ENCODE measurements around the gene C16orf96.

Gene C16orf96

DNA sequence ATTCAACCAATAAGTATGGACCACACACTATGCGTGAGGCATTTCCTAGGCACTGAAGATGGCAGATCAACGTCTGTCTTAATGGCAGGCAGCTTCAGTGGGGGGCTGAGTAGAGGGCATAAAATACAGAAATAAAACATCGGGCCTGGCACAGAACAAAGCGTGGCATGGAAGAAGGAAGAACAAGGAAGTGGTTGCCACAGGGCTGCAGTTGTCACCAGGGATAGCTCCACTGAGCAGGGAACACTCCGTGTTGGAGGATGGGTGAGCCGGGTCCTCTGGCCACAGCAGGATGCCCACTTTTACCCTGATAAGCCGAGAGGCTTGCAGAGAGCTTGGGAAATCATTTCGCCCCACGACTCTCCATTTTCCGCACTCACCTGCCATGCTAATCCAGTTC is 23.9 kb upstream of the C16orf96 start:
- Histone ChIP-seq H3K4me1 (peaks cover 37 to 61% (median 53%) of the 10 kb centered on the region in 10 experiments), H3K4me2 (no peak overlapping the region), H3K9me3 (replicated peaks in 1 of 11) (no peaks in the 10 kb centered on the region), H3K36me3 (peaks cover 11 to 30% (median 17%) of the 10 kb centered on the region in 11 experiments; a peak in 19 of 22 replicates), H3K4me3 (no peak overlapping the region), H3K27me3 (no peaks in the 10 kb centered on the region), H3K27ac (no peak overlapping the region), H3K9ac (no peak overlapping the region), H4K20me1 (peaks cover 0 to 49% (median 8%) of the 10 kb centered on the region in 11 experiments; a peak in 11 of 22 replicates)
- no peak for TF ChIP-seq Cebpa-rat (IDR thresholded peaks at IDR 0.05)

DNA sequence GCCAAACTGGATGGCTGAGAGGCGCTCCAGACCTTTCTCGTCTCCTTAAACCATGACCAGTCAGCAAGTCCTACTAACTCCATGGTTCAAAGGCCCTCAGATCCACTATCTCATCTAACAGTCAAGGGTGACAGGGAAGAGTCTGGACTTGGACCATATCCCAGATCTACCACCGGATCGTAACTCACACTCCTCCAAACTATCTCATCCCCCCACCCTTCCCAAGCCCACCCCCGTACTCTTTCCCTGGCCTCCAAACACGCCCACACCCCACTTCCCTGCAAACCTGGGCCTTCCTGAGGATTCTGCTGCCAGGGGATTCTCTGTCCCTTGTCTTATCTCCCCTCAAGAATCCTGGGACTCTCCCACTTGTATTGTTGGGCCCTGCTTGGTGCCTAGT is 22.6 kb upstream of the C16orf96 start:
- H3K9me3 ChIP-seq (replicated peaks in 1 of 11) = no peaks in the 10 kb centered on the region
- no peaks in the 10 kb centered on the region for H3K27me3 ChIP-seq
- H3K4me2 ChIP-seq = no peak overlapping the region
- TF ChIP-seq Cebpa-rat (IDR thresholded peaks at IDR 0.05) = no peak
- H3K4me1 ChIP-seq = peaks cover 40 to 58% (median 52%) of the 10 kb centered on the region in 10 experiments
- H3K9ac ChIP-seq = no peak overlapping the region
- peaks cover 0 to 49% (median 8%) of the 10 kb centered on the region in 11 experiments; a peak in 11 of 22 replicates for H4K20me1 ChIP-seq
- no peak overlapping the region for H3K27ac ChIP-seq
- H3K36me3 ChIP-seq = peaks cover 11 to 30% (median 17%) of the 10 kb centered on the region in 11 experiments; a peak in 19 of 22 replicates
- no peak overlapping the region for H3K4me3 ChIP-seq

DNA sequence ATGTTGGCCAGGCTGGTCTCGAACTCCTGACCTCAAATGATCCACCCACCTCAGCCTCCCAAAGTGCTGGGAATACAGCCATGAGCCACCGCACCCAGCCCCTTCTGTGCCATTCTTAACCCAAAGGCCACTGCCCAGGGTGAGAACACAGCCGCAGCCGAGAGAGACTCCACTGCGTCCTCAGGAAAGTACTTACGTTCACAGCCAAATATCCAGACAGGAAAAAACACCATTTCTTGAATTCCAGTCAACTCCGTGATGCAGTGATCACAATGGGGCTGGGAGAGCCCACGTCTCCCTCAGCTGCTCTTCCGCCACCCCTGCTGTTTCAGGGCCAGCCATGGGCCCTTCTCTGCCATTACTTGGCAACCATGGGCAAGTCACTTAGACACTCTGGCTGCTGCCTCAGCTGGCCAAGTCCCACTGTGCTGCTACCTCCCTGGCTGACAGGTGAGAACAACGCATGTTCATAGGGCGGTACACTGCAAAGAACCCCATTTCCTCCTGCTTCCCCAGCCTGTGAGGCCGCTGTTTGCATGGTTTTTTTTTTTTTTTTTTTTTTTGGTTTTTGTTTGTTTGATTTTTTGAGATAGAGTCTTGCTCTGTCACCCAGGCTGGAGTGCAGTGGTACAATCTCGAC is 21.9 kb upstream of the C16orf96 start:
- Histone ChIP-seq H3K9me3 (replicated peaks in 1 of 11) (peaks cover 4 to 6% (median 5%) of the 10 kb centered on the region in 11 experiments; a peak in 20 of 22 replicates), H3K27me3 (no peaks in the 10 kb centered on the region), H3K27ac (no peak overlapping the region), H3K4me2 (no peak overlapping the region), H3K9ac (no peak overlapping the region), H3K4me3 (no peak overlapping the region), H3K4me1 (peaks cover 35 to 50% (median 45%) of the 10 kb centered on the region in 10 experiments), H3K36me3 (peaks cover 12 to 30% (median 17%) of the 10 kb centered on the region in 11 experiments; a peak in 19 of 22 replicates), H4K20me1 (peaks cover 0 to 49% (median 8%) of the 10 kb centered on the region in 11 experiments; a peak in 11 of 22 replicates)
- no peak for TF ChIP-seq Cebpa-rat (IDR thresholded peaks at IDR 0.05)

DNA sequence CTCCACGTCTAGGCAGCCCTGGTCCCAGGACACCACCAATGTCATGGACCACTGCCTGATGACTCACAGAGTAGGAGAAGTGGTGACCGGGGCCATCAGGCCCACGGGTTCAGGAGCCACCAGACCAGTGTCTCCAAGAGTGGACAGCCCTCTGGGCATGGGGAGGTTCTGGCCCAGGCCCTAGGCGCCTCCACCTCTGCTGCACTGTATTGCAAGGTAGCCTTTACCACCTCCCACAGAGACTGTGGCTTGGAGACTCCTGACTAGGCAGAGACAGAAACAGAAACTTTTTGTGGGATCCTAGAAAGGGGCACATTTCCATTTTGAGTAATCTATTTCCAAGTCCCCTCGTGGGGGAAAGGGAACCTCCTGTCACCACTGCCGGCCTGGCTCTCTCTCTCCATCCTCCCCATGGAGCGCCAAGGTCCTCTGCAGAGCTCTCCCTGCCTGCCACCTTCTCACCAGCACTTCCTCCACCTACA is 20.5 kb upstream of the C16orf96 start:
- no peak for TF ChIP-seq Cebpa-rat (IDR thresholded peaks at IDR 0.05)
- H3K4me3 ChIP-seq = no peak overlapping the region
- peak overlapping the region; percentile 17 to 99 (median 98); a peak in 21 of 22 replicates for H3K4me2 ChIP-seq
- peaks cover 26 to 36% (median 32%) of the 10 kb centered on the region in 10 experiments for H3K4me1 ChIP-seq
- H3K9ac ChIP-seq = no peak overlapping the region
- H3K9me3 ChIP-seq (replicated peaks in 1 of 11) = peaks cover 14 to 20% (median 17%) of the 10 kb centered on the region in 11 experiments; a peak in 20 of 22 replicates
- peaks cover 15 to 30% (median 17%) of the 10 kb centered on the region in 11 experiments; a peak in 19 of 22 replicates for H3K36me3 ChIP-seq
- no peaks in the 10 kb centered on the region for H3K27me3 ChIP-seq
- peaks cover 0 to 41% (median 8%) of the 10 kb centered on the region in 11 experiments; a peak in 11 of 22 replicates for H4K20me1 ChIP-seq
- no peak overlapping the region for H3K27ac ChIP-seq

DNA sequence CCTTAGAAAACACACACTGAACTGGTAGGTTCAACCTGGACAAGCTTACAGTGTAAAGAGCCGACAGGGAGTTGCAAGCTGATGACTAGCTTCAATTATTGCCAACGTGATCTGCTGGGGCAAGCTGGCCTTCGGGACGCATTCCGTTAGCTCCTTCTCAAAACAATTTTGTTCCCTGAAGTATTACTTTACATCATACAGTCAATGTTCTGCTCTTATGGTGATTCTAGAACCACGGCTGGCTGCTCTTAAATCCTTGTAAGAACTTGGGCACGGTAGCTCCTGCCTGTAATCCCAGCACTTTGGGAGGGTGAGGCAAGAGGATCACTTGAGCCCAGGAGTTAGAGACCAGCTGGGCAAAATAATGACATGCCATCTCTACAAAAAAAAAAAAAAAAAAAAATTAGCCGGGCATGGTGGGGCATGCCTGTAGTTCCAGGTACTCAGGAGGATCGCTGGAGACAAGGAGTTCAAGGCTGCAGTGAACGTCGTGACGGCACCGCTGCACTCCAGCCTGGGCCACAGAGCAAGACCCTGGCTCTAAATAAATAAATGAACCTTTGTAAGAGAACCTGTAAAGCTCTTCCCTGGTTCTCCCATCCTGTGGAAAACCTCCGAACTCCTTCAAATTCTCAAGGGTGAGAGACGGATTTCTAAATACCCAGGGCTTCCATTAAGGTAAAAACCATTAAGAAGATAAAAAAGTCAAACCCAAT is 19.6 kb upstream of the C16orf96 start:
- Histone ChIP-seq H3K27me3 (no peaks in the 10 kb centered on the region), H3K4me3 (no peak overlapping the region; a peak in 2 of 20 replicates), H3K36me3 (peaks cover 11 to 24% (median 16%) of the 10 kb centered on the region in 11 experiments; a peak in 19 of 22 replicates), H3K4me2 (peak overlapping the region; percentile 92 to 99 (median 98)), H3K27ac (no peak overlapping the region), H3K4me1 (peaks cover 26 to 33% (median 30%) of the 10 kb centered on the region in 10 experiments), H4K20me1 (peaks cover 0 to 41% (median 8%) of the 10 kb centered on the region in 11 experiments; a peak in 11 of 22 replicates), H3K9ac (peak overlapping the region in 2 of 11 experiments; percentile 89 to 90; a peak in 1 of 22 replicates), H3K9me3 (replicated peaks in 1 of 11) (peaks cover 14 to 21% (median 17%) of the 10 kb centered on the region in 11 experiments; a peak in 20 of 22 replicates)
- no peak for TF ChIP-seq Cebpa-rat (IDR thresholded peaks at IDR 0.05)

DNA sequence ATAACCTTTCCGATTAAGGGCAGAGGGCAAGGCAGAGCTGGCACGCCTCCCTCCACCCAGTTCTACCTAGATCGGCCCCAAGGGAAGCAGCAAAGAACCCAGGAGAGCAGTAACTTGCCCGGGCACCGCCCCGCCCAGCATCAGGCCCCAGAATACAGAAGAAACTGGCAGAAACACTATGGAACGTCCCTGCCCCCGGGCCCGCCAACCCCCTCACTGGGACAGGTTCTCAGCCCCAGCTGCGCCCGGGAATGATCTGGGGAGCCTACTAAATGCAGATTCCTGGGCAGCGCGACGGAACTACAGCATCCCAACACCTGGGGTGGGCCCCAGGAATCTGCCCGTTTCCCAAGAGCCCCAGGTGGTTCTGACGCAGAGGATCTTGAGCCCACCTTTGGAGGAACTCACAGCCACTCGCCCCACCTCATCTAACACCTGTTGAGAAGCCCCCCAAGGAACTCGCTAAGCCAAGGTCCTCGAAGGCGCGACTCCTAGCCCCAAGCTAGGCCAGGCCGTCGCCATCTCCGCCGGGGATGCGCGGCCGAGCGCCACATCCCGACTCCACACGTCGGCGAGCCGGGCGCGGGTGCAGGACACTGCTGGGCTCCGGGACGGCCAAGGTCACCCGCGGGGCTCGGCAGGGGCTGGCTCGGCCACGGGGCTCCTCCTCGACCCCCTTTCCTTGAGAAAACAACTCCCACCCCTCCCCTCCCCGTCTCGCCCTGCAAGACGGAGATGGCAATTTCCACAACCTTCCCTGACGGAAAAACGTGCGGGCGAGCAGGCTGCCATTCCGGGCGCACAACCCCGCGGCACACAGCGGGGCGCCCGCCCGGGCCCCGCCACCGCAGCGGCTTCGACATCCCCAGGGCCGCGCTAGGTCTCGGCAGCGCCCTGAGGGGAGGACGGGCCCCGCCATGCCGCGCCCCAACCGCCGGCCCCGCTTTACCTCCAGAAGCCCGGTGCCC is 18.5 kb upstream of the C16orf96 start:
- H3K4me1 ChIP-seq = peaks cover 26 to 33% (median 30%) of the 10 kb centered on the region in 10 experiments
- peaks cover 0 to 30% (median 6%) of the 10 kb centered on the region in 11 experiments; a peak in 11 of 22 replicates for H4K20me1 ChIP-seq
- H3K4me2 ChIP-seq = peak overlapping the region; percentile 92 to 99 (median 98)
- peak overlapping the region; percentile 73 to 82 (median 76) for H3K4me3 ChIP-seq
- H3K9me3 ChIP-seq (replicated peaks in 1 of 11) = peaks cover 14 to 21% (median 17%) of the 10 kb centered on the region in 11 experiments; a peak in 20 of 22 replicates
- H3K27me3 ChIP-seq = no peaks in the 10 kb centered on the region
- TF ChIP-seq Cebpa-rat (IDR thresholded peaks at IDR 0.05) = no peak
- H3K27ac ChIP-seq = peak overlapping the region; percentile 68 to 86 (median 83); a peak in 21 of 22 replicates
- peak overlapping the region; percentile 81 to 91 (median 87) for H3K9ac ChIP-seq
- peaks cover under 1 to 13% (median 6%) of the 10 kb centered on the region in 11 experiments; a peak in 15 of 22 replicates for H3K36me3 ChIP-seq

DNA sequence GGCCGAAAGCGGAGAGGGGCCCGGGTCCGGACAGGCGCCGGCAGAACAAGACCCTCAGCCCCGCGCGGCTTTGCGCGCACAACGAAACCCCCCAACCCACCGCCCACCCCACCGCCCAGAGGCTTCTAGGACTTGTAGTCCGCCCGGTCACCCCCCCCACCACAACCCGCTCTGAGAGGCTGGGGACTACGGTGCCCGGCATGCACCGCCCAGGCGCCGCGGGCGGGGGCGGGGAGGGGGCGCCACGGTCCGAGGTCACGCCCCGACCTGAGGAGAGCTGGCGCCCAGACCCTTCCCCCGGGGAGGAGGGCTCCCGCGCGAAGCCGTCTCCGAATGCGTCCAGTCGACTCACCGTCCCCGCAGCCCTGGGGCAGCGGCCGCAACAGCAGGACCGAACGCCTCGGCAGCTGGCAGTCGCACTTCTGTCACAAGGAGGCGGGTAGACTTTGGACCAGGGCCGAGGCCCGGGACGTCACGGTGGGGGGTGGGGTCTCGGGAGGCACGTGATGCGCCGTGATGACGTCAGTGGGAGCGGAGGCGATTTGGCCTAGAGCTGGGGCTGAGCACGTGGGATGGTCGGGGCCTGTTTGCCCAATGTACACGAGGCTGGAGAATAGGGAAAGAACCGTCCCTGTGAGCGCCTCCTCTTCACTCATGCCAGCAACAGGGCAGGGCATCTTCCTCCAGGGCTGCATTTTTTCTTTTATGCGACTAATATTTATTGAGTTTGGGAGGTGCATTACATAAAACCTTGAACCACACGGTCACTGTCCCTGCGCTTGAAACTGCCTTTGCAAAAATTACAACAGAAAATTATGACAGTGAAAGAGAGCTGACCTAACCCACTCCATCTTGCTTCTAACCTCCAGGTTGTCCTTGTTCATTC is 17.5 kb upstream of the C16orf96 start, which contains the start of gene CDIP1:
TSS of gene CDIP1 (minus strand) at position 424 of the 886 bp plus-strand sequence. CDS start 24,643 bp downstream, outside the sequence.
- TF ChIP-seq Cebpa-rat (IDR thresholded peaks at IDR 0.05) = no peak
- H3K27ac ChIP-seq = peak within 1 kb of the TSS; percentile 68 to 86 (median 83); a peak in 21 of 22 replicates
- H4K20me1 ChIP-seq = peaks cover 0 to 23% (median 6%) of the 10 kb centered on the region in 11 experiments; a peak in 11 of 22 replicates
- H3K4me3 ChIP-seq = peak within 1 kb of the TSS; percentile 73 to 82 (median 76)
- H3K4me2 ChIP-seq = peak within 1 kb of the TSS; percentile 92 to 99 (median 98)
- peak within 1 kb of the TSS; percentile 81 to 91 (median 87) for H3K9ac ChIP-seq
- H3K4me1 ChIP-seq = peaks cover 26 to 33% (median 30%) of the 10 kb centered on the region in 10 experiments
- H3K9me3 ChIP-seq (replicated peaks in 1 of 11) = peaks cover 14 to 21% (median 17%) of the 10 kb centered on the region in 11 experiments; a peak in 20 of 22 replicates
- H3K27me3 ChIP-seq = no peaks in the 10 kb centered on the region
- peaks cover 0 to 6% (median 0%) of the 10 kb centered on the region in 11 experiments; a peak in 4 of 22 replicates for H3K36me3 ChIP-seq
